Activated CD8-positive, alpha-beta T cell treated with anti-CD3 and anti-CD28 coated beads for 36 hours (primary cell): ENCODE results near the gene ADRA2C. TPM values are rescaled to one million over a fixed set of nuclear protein-coding genes. Genes with fewer than 3 reads are reported as not detected.

Source experiments
- ATAC-seq: fragments of 200-7000 bp; cut with Tn5 transposase; one replicate; pipeline ENCODE4 v1.10.0; 2021; ENCODE audit warnings: mild to moderate bottlenecking, moderate library complexity
- CTCF ChIA-PET: fragments of 350-600 bp; sonication (Branson Sonifier 250); formaldehyde crosslinking; loops from one replicate; lab custom pipeline; 2021; ENCODE audit warnings: antibody characterized with exemption; lab: Charles Lee
- POLR2A ChIA-PET: fragments of 350-600 bp; sonication (Branson Sonifier 250); formaldehyde crosslinking; loops from one replicate; lab custom pipeline; 2021; ENCODE audit warnings: antibody characterized with exemption; lab: Charles Lee
- DNase-seq: peaks from one replicate; pipeline ENCODE4 v3.0.0-alpha.2; 2020
- H3K27ac Mint-ChIP-seq: one replicate; pipeline ENCODE4 v1.8.0; 2021; ENCODE audit warnings: mild to moderate bottlenecking, mixed read lengths
- H3K27me3 Mint-ChIP-seq: one replicate; pipeline ENCODE4 v1.8.0; 2021; ENCODE audit warnings: mixed read lengths
- H3K36me3 Mint-ChIP-seq: one replicate; pipeline ENCODE4 v1.8.0; 2021; ENCODE audit warnings: low read depth, mixed read lengths
- H3K4me1 Mint-ChIP-seq: one replicate; pipeline ENCODE4 v1.8.0; 2021; ENCODE audit warnings: low read depth, mixed read lengths
- H3K4me3 Mint-ChIP-seq: one replicate; pipeline ENCODE4 v1.8.0; 2021; ENCODE audit warnings: mild to moderate bottlenecking, moderate library complexity, mixed read lengths
- H3K9me3 Mint-ChIP-seq: one replicate; pipeline ENCODE4 v1.8.0; 2021; ENCODE audit warnings: mixed read lengths
- intact Hi-C: fragments of 100-400 bp; cut with micrococcal nuclease; formaldehyde crosslinking; loops from one replicate; pipeline ENCODE4 v1.10.0; 2022
- total RNA-seq, 2 experiments: library from RNA; stranded (reverse); gene quantifications; one replicate each; pipeline ENCODE4 v1.2.3, GENCODE V29; 2021
- TF ChIP-seq, protein P1 (sequence below): fragments of 200-600 bp; IDR thresholded peaks from one replicate; pipeline ENCODE4 v1.8.0; 2022; ENCODE audit warnings: antibody characterized with exemption, mild to moderate bottlenecking

The ADRA2C gene
- total RNA-seq, 2 experiments from 2014 or later = 0.27 TPM; not detected in 1

DNA sequence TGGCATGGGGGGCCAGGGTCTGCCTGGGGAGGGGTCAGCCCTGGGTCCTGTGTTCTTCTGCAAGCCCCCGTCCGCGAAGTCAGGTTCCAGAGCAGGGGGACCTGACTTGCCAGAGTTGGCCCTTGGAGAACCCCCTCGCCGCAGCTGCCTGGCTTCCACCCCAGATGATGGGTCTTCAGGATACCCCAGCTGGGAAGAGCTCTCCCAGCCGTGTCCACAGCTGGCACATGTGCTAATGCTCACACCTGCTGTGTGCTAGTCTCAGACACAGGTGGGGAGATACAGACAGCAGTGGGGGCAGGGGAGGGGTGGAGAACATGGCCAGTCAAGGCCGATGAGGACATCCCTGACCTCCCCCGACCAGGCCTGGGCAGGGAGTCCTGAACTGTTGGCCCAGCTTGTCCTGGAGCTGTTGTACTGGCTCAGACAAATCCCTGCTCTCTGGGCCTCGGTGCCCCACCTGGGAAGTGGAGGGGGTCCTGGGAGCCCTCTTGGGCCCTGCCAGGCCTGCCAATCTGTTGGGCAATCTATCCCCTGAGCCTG lies 3.5 kb downstream of the ADRA2C start:
- H3K4me1 Mint-ChIP-seq = peaks cover 7% of the 10 kb centered on the region
- peaks cover 18% of the 10 kb centered on the region for H3K27me3 Mint-ChIP-seq
- no peaks in the 10 kb centered on the region for H3K9me3 Mint-ChIP-seq
- CTCF ChIA-PET = no interaction called here
- no peak overlapping the region for H3K27ac Mint-ChIP-seq
- ATAC-seq (no peak), DNase-seq (no peak)
- TF ChIP-seq, protein P1, sequence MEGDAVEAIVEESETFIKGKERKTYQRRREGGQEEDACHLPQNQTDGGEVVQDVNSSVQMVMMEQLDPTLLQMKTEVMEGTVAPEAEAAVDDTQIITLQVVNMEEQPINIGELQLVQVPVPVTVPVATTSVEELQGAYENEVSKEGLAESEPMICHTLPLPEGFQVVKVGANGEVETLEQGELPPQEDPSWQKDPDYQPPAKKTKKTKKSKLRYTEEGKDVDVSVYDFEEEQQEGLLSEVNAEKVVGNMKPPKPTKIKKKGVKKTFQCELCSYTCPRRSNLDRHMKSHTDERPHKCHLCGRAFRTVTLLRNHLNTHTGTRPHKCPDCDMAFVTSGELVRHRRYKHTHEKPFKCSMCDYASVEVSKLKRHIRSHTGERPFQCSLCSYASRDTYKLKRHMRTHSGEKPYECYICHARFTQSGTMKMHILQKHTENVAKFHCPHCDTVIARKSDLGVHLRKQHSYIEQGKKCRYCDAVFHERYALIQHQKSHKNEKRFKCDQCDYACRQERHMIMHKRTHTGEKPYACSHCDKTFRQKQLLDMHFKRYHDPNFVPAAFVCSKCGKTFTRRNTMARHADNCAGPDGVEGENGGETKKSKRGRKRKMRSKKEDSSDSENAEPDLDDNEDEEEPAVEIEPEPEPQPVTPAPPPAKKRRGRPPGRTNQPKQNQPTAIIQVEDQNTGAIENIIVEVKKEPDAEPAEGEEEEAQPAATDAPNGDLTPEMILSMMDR = no peak
- H3K4me3 Mint-ChIP-seq = no peak overlapping the region
- intact Hi-C loops = loop anchor here (5.0 kb wide), 1 partner anchor 113 kb away; no protein-coding TSS in a partner anchor
- POLR2A ChIA-PET = no interaction called here
- no peaks in the 10 kb centered on the region for H3K36me3 Mint-ChIP-seq

DNA sequence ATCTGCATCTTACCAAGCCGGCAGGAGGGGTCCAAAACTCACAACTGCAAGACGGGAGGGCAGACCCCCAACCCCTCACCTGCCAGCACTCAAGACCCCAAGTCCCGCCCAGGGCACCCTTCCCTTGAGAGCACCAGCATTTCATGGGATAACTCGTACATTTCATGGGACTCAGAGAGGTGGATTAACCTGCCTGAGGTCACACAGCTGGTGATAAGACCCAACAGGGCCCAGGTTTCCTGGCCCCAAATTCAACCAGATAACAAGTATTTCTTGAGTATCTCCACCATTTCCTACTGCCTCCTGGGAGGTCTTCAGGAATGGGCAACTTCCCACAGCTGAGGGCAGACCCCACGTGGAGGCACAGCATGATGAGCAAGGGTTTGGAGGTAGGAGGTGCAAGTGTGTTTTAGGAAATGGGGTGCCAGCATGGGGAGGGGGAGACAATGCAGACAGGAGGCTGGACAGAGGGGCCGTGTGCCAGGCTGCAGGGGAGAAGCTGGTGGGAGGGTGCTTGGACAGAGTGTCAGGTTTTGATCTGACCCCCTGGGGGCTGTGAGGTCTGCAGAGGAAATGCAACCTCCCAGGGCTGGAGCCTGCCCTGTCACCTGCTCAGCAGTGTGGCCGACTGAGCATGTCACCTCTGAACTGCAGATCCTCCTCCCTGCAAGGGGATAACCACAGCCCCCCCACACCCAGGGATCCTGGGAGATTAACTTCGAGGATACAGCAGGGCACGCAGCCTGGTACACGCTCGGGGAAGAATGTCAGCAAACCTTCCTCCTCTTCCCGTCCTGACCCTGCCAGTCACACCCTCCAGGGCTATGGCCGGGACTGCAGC lies 4.4 kb downstream of the ADRA2C start:
- TF ChIP-seq, protein P1 = no peak
- intact Hi-C loops = no loop called here
- Mint-ChIP-seq H3K27me3 (peaks cover 18% of the 10 kb centered on the region), H3K36me3 (no peaks in the 10 kb centered on the region), H3K27ac (no peak overlapping the region), H3K4me3 (no peak overlapping the region), H3K4me1 (peaks cover 7% of the 10 kb centered on the region), H3K9me3 (no peaks in the 10 kb centered on the region)
- ATAC-seq (no peak), DNase-seq (no peak)
- ChIA-PET CTCF (interaction anchor here (1.0 kb wide), 1 partner anchor 23 kb away, joined by 3 read pairs; no protein-coding TSS in a partner anchor), POLR2A (no interaction called here)

DNA sequence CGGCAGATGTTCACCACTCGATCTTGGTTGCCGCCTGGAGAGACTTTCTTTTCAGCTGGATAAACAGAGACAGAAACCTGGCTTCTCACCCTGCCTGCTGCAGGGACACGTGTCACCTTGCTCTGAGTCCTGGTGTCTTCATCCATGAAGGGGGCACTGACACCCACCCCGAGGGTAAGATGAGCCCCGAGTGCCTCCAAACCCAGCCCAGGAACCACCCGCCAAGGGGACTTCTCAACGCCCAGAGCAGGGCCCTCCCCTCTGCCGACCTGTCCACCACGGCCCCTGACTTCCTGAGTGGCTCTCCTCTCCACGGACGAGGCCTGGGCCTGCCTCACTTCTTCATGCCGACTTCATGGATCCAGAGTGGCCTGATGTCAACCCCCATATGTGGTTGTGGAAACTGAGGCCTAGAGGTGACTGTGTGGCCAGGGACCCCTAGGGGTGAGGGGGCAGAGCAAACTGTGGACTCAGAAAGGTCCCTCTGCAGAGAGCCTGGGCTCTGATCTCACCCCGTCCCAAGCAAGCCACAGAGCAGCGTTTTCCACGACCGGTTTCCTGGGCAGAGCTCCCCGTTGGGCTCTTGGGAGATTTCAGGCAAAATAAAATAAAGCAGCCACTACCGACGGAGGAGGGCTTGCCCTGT lies 5.1 kb downstream of the ADRA2C start:
- intact Hi-C loops = no loop called here
- ChIA-PET POLR2A (no interaction called here), CTCF (interaction anchor here (1.0 kb wide), 1 partner anchor 24 kb away, joined by 3 read pairs; no protein-coding TSS in a partner anchor)
- Mint-ChIP-seq H3K27me3 (peaks cover 18% of the 10 kb centered on the region), H3K4me1 (peaks cover 7% of the 10 kb centered on the region), H3K4me3 (no peak overlapping the region), H3K36me3 (no peaks in the 10 kb centered on the region), H3K27ac (no peak overlapping the region), H3K9me3 (no peaks in the 10 kb centered on the region)
- DNase-seq = no peak
- TF ChIP-seq, protein P1 = no peak
- no peak for ATAC-seq

DNA sequence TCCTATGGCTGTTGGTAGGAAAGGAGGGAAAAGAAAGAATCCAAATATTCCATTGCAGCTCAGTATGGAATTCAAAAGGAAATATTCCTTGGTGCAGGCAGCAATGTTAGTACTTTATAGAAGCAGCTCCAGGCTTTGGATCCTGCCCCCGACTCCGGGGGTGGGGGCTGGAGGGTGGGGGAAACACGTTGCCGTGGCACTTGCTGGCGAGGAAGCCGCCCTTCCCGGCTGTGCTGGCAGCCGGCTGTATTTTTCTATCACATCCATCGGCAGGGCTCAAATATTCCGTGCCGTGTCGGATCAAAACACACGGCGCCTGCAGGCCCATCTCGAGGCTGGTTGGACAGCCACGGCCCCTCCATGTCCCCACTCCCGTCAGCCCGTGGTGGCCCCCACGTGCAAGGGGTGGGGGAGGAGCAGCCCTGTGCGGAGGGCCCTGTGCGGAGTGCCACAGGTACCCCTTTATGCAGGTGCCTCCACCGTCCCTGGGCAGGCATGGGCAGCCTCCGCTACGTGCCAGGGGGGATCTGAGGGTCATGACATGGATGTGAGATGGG lies 5.8 kb downstream of the ADRA2C start:
- ChIA-PET CTCF (no interaction called here), POLR2A (no interaction called here)
- Mint-ChIP-seq H3K4me3 (no peak overlapping the region), H3K27ac (no peak overlapping the region), H3K4me1 (peaks cover 3% of the 10 kb centered on the region), H3K27me3 (peaks cover 14% of the 10 kb centered on the region), H3K9me3 (no peaks in the 10 kb centered on the region), H3K36me3 (no peaks in the 10 kb centered on the region)
- intact Hi-C loops = no loop called here
- no peak for DNase-seq
- TF ChIP-seq, protein P1 = no peak
- no peak for ATAC-seq
